ENCODE results near the gene ADAMTSL1. TPM values are rescaled to one million over a fixed set of nuclear protein-coding genes. Genes with fewer than 3 reads are reported as not detected.

The ADAMTSL1 gene
- polyA plus RNA-seq, 2 of the 4 experiments (the other 2 are of a cell fraction): 0.03 TPM; not detected in 1

- TF ChIP-seq HMGXB4 (CRISPR knock-in tag; IDR thresholded peaks at IDR 0.05; ENCODE audit: borderline replicate concordance) (no peak), NPAS2 (CRISPR knock-in tag; IDR thresholded peaks at IDR 0.05; ENCODE audit: borderline replicate concordance) (no peak), CEBPB (IDR thresholded peaks at IDR 0.05) (no peak), RARB (CRISPR knock-in tag; IDR thresholded peaks at IDR 0.05) (no peak), EHMT2 (IDR thresholded peaks at IDR 0.05; ENCODE audit: low read depth) (no peak), CBX8 (IDR thresholded peaks at IDR 0.05) (no peak), RNF2 (IDR thresholded peaks at IDR 0.05; ENCODE audit: borderline replicate concordance, low read depth) (no peak)
These were observed 282.8 kb downstream of the ADAMTSL1 start (continued) for GRCh38 chr9:18756712-18757125.

- CTCF ChIA-PET: no interaction called here
These were observed 285.9 kb downstream of the ADAMTSL1 start for GRCh38 chr9:18759827-18760226.

GRCh38 chr9:18761742-18762300, 287.9 kb downstream of the ADAMTSL1 start:
- DNase-seq (ENCODE audit: low read depth in 1 of 2, low spot score in 1 of 2) (no peak), FAIRE-seq (no peak), ATAC-seq (no peak)
- H3K27ac ChIP-seq: no peak overlapping the region
- 18% methylated on average over 2 of the region's 2 CpGs for WGBS (ENCODE audit: missing lambda C conversion rate)
- no peaks in the 10 kb centered on the region for H3K9me3 ChIP-seq
- no peak overlapping the region for H3K4me2 ChIP-seq
- ChIA-PET POLR2A (no interaction called here), CTCF (interaction anchor here (1.2 kb wide), 1 partner anchor 17 kb away, joined by 3 read pairs; no protein-coding TSS in a partner anchor)
- H3K4me1 ChIP-seq: no peaks in the 10 kb centered on the region
- no peak overlapping the region for H3K4me3 ChIP-seq
- no peak for TF ChIP-seq JUN (IDR thresholded peaks at IDR 0.05)
- TF ChIP-seq E2F6 (IDR thresholded peaks at IDR 0.05; ENCODE audit: borderline replicate concordance, low read depth): no peak
- no peak for TF ChIP-seq PHF8 (IDR thresholded peaks at IDR 0.05; ENCODE audit: borderline replicate concordance, low read depth)
- no peak for TF ChIP-seq EP300 (IDR thresholded peaks at IDR 0.05)
- no peak for TF ChIP-seq REST (IDR thresholded peaks at IDR 0.05)
- TF ChIP-seq ESRRA (IDR thresholded peaks at IDR 0.05; ENCODE audit: borderline replicate concordance, low read length): no peak
- no peak for TF ChIP-seq NFE2L2 (conservative IDR thresholded peaks at IDR 0.05; ENCODE audit: low read length)
- TF ChIP-seq HMGXB4 (CRISPR knock-in tag; IDR thresholded peaks at IDR 0.05; ENCODE audit: borderline replicate concordance): no peak
- TF ChIP-seq BCL3 (IDR thresholded peaks at IDR 0.05): no peak
- no peak for TF ChIP-seq ELK1 (IDR thresholded peaks at IDR 0.05; ENCODE audit: low read depth, low read length)

More at GRCh38 chr9:18759827-18760226, 285.9 kb downstream of the ADAMTSL1 start:
- Histone ChIP-seq H3K27ac (no peak overlapping the region), H3K4me3 (no peak overlapping the region), H3K9me3 (no peaks in the 10 kb centered on the region), H3K4me2 (no peak overlapping the region), H3K4me1 (no peaks in the 10 kb centered on the region)
- 4% methylated on average over 4 of the region's 4 CpGs for WGBS (ENCODE audit: missing lambda C conversion rate)
- DNase-seq (ENCODE audit: low read depth in 1 of 2, low spot score in 1 of 2) (no peak), ATAC-seq (no peak), FAIRE-seq (no peak)
- TF ChIP-seq MAFK (IDR thresholded peaks at IDR 0.05; ENCODE audit: partially characterized antibody): no peak
- TF ChIP-seq HOXB5 (CRISPR knock-in tag; IDR thresholded peaks at IDR 0.05): no peak
- no peak for TF ChIP-seq USF2 (IDR thresholded peaks at IDR 0.05)
- TF ChIP-seq NPAS2 (CRISPR knock-in tag; IDR thresholded peaks at IDR 0.05; ENCODE audit: borderline replicate concordance): no peak
- no peak for TF ChIP-seq CBX8 (IDR thresholded peaks at IDR 0.05)
- TF ChIP-seq HES2 (IDR thresholded peaks at IDR 0.05): no peak
- no peak for TF ChIP-seq HOXA7 (CRISPR knock-in tag; IDR thresholded peaks at IDR 0.05)
- no peak for TF ChIP-seq FOXS1 (CRISPR knock-in tag; IDR thresholded peaks at IDR 0.05)
- no peak for TF ChIP-seq SREBF2 (IDR thresholded peaks at IDR 0.05)
- POLR2A ChIA-PET: no interaction called here
